Neural progenitor cell (in vitro differentiated cells): Measurements from ENCODE around the gene KRT33B. TPM values are rescaled to one million over a fixed set of nuclear protein-coding genes. Genes with fewer than 3 reads are reported as not detected.

Experiments
- DNase-seq: peaks from one replicate; pipeline ENCODE4 v3.0.0-alpha.2; 2016; ENCODE audit warnings: low spot score
- H2AFZ ChIP-seq: fragments of 200-600 bp; sonication (generic); replicated peaks from 2 replicates; pipeline ENCODE4 v1.6.1; 2016; ENCODE audit warnings: antibody characterized with exemption
- H3F3A ChIP-seq: fragments of 200-600 bp; sonication (generic); 2 replicates; pipeline ENCODE4 v1.6.1; 2016; ENCODE audit warnings: antibody characterized with exemption, low read depth
- H3K27ac ChIP-seq: fragments of 200-600 bp; sonication (generic); 2 replicates; pipeline ENCODE4 v1.5.1; 2016; ENCODE audit warnings: mild to moderate bottlenecking
- H3K27me3 ChIP-seq: fragments of 200-600 bp; sonication (generic); 2 replicates; pipeline ENCODE4 v1.6.1; 2016; ENCODE audit warnings: mild to moderate bottlenecking, moderate library complexity
- H3K36me3 ChIP-seq: fragments of 200-600 bp; sonication (generic); 2 replicates; pipeline ENCODE4 v1.5.1; 2016
- H3K4me1 ChIP-seq: fragments of 200-600 bp; sonication (generic); 2 replicates; pipeline ENCODE4 v1.6.1; 2016; ENCODE audit warnings: mixed run types
- H3K4me2 ChIP-seq: fragments of 200-600 bp; sonication (generic); 2 replicates; pipeline ENCODE4 v1.6.1; 2016
- H3K4me3 ChIP-seq: fragments of 200-600 bp; sonication (generic); 2 replicates; pipeline ENCODE4 v1.5.1; 2016
- H3K79me2 ChIP-seq: fragments of 200-600 bp; sonication (generic); 2 replicates; pipeline ENCODE4 v1.6.1; 2016; ENCODE audit warnings: low read depth
- H3K9ac ChIP-seq: fragments of 200-600 bp; sonication (generic); 2 replicates; pipeline ENCODE4 v1.6.1; 2016
- H3K9me3 ChIP-seq: fragments of 200-600 bp; sonication (generic); 2 replicates; pipeline ENCODE4 v1.5.1; 2016; ENCODE audit warnings: low read depth
- H4K20me1 ChIP-seq: fragments of 200-600 bp; sonication (generic); 2 replicates; pipeline ENCODE4 v1.6.1; 2016; ENCODE audit warnings: low read depth
- H3K27ac Mint-ChIP-seq: 3 replicates; pipeline ENCODE4 v1.8.0; 2021; ENCODE audit warnings: mixed read lengths
- H3K27me3 Mint-ChIP-seq: 2 replicates; pipeline ENCODE4 v1.8.0; 2022; ENCODE audit warnings: low read depth, mild to moderate bottlenecking, inconsistent platforms, moderate library complexity, mixed read lengths; ENCODE audit not compliant: insufficient read depth
- H3K36me3 Mint-ChIP-seq: 3 replicates; pipeline ENCODE4 v1.8.0; 2021; ENCODE audit warnings: mixed read lengths
- H3K4me1 Mint-ChIP-seq: 3 replicates; pipeline ENCODE4 v1.8.0; 2021; ENCODE audit warnings: mixed read lengths
- H3K4me3 Mint-ChIP-seq: 3 replicates; pipeline ENCODE4 v1.8.0; 2021; ENCODE audit warnings: mild to moderate bottlenecking, moderate library complexity, mixed read lengths
- H3K9me3 Mint-ChIP-seq: 3 replicates; pipeline ENCODE4 v1.8.0; 2020; ENCODE audit warnings: mixed read lengths
- CTCF ChIP-seq: fragments of 200-600 bp; sonication (generic); IDR thresholded peaks from 2 replicates; pipeline ENCODE4 v1.5.1; 2017; ENCODE audit warnings: antibody characterized with exemption, mild to moderate bottlenecking
- EZH2 ChIP-seq: fragments of 200-600 bp; sonication (generic); IDR thresholded peaks from 2 replicates; pipeline ENCODE4 v1.6.1; 2017; ENCODE audit warnings: antibody characterized with exemption, mild to moderate bottlenecking, moderate library complexity
- EZH2phosphoT487 ChIP-seq: fragments of 200-600 bp; sonication (generic); IDR thresholded peaks from 2 replicates; pipeline ENCODE4 v1.6.1; 2017; ENCODE audit warnings: antibody characterized with exemption
- total RNA-seq: library from RNA; depleted of rRNA; stranded (reverse); fragments of >200 nt; gene quantifications from 2 replicates; pipeline ENCODE4 v1.2.3, GENCODE V29; 2015; ENCODE audit warnings: low replicate concordance

Gene KRT33B
- total RNA-seq, 1 donor from 2014 or later, result not detected

DNA sequence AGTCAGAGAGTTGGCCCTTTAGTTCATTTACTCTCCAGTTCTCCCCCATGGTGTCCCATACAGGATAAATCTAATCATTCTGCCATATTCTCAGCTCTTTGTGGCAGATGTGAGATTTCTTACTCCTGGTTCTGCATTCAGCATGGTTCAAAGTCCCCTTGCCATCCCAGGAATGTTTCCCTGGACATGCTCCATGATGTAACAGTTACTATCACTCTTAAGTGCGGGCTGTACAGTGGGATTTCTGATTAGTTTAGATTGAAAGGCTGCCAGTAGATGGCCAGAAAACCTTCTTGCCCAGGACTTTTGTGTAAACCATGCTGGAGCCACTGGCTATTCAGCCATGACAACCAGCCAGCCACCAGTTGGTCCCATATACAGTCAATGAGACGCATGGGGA is 44.4 kb upstream of the KRT33B start:
- H3K4me1 ChIP-seq, result peaks cover 3% of the 10 kb centered on the region
- H3K27ac ChIP-seq, result no peak overlapping the region
- no peaks in the 10 kb centered on the region for H3K27me3 ChIP-seq
- no peaks in the 10 kb centered on the region for H3F3A ChIP-seq
- Mint-ChIP-seq H3K4me3 (no peak overlapping the region), H3K27me3 (no peaks in the 10 kb centered on the region), H3K36me3 (no peaks in the 10 kb centered on the region), H3K9me3 (no peaks in the 10 kb centered on the region), H3K27ac (no peak overlapping the region), H3K4me1 (no peaks in the 10 kb centered on the region)
- no peaks in the 10 kb centered on the region for H3K9me3 ChIP-seq
- no peaks in the 10 kb centered on the region for H3K36me3 ChIP-seq
- H3K4me2 ChIP-seq, result no peak overlapping the region
- no peaks in the 10 kb centered on the region for H4K20me1 ChIP-seq
- no peak overlapping the region for H2AFZ ChIP-seq
- no peaks in the 10 kb centered on the region for H3K79me2 ChIP-seq
- DNase-seq, result no peak
- H3K4me3 ChIP-seq, result no peak overlapping the region
- TF ChIP-seq CTCF, result no peak
- TF ChIP-seq EZH2, result no peak
- no peak for TF ChIP-seq EZH2phosphoT487
- no peak overlapping the region for H3K9ac ChIP-seq

DNA sequence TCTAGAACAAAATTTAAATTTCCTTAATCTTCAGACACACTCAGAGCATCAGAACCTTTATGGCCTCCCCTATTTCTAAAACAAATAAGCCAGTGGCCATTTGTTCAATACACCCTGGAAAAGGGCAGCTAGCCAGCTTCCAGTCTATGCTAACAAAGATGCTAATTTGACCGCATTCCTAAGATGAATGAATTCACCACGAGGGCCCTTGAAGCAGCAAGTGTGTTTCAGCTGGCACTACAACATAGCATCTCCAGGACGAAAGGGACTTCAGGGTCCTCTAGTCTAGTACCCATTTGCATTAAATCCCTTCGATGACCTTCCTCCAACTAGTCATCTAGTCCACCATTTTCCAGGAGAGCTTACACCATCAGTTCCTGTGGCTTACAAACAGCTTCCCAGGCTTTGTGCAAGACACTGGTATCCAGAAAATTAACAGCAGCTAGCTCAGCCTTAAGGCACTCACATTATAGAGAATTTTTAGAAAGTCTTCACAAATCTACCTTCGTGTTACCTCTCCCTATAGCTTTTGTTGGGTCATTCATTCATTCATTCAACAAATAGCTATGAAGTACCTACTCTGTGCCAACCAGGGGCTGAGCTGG is 43.8 kb upstream of the KRT33B start:
- H3K9me3 Mint-ChIP-seq, result no peaks in the 10 kb centered on the region
- Histone ChIP-seq H4K20me1 (no peaks in the 10 kb centered on the region), H3F3A (no peaks in the 10 kb centered on the region), H2AFZ (no peak overlapping the region), H3K27ac (no peak overlapping the region), H3K9me3 (no peaks in the 10 kb centered on the region), H3K4me3 (no peak overlapping the region), H3K4me2 (no peak overlapping the region), H3K27me3 (no peaks in the 10 kb centered on the region), H3K4me1 (peaks cover 3% of the 10 kb centered on the region), H3K36me3 (no peaks in the 10 kb centered on the region), H3K79me2 (no peaks in the 10 kb centered on the region), H3K9ac (no peak overlapping the region)
- no peak overlapping the region for H3K4me3 Mint-ChIP-seq
- H3K27ac Mint-ChIP-seq, result no peak overlapping the region
- H3K4me1 Mint-ChIP-seq, result no peaks in the 10 kb centered on the region
- TF ChIP-seq CTCF (no peak), EZH2 (no peak), EZH2phosphoT487 (no peak)
- peak; percentile 21 for DNase-seq
- no peaks in the 10 kb centered on the region for H3K27me3 Mint-ChIP-seq
- no peaks in the 10 kb centered on the region for H3K36me3 Mint-ChIP-seq

GRCh38 chr17:41411072-41411840 is 41.6 kb upstream of the KRT33B start:
- H3K79me2 ChIP-seq, result no peaks in the 10 kb centered on the region
- Mint-ChIP-seq H3K4me3 (no peak overlapping the region), H3K36me3 (no peaks in the 10 kb centered on the region), H3K27me3 (no peaks in the 10 kb centered on the region), H3K27ac (no peak overlapping the region), H3K9me3 (no peaks in the 10 kb centered on the region), H3K4me1 (no peaks in the 10 kb centered on the region)
- H4K20me1 ChIP-seq, result no peaks in the 10 kb centered on the region
- no peak overlapping the region for H3K4me2 ChIP-seq
- H3K36me3 ChIP-seq, result no peaks in the 10 kb centered on the region
- TF ChIP-seq CTCF, result no peak
- H3K4me1 ChIP-seq, result peaks cover 3% of the 10 kb centered on the region
- H2AFZ ChIP-seq, result no peak overlapping the region
- no peaks in the 10 kb centered on the region for H3K27me3 ChIP-seq
- no peak overlapping the region for H3K9ac ChIP-seq
- no peaks in the 10 kb centered on the region for H3F3A ChIP-seq
- DNase-seq, result no peak
- no peak overlapping the region for H3K27ac ChIP-seq
- H3K9me3 ChIP-seq, result no peaks in the 10 kb centered on the region
- H3K4me3 ChIP-seq, result no peak overlapping the region
